PC-3 (cell line): ENCODE data around the gene HPCAL4. TPM values are rescaled to one million over a fixed set of nuclear protein-coding genes. Genes with fewer than 3 reads are reported as not detected.

Experiments
- ATAC-seq: fragments of 200-7000 bp; cut with Tn5 transposase; 2 replicates; pipeline ENCODE4 v1.9.1; 2020; ENCODE audit warnings: mild to moderate bottlenecking, moderate library complexity
- BruUV-seq: library from RNA; stranded (reverse); fragments of 400-500 nt; replicated peaks from 2 replicates; lab custom pipeline; 2021; lab: Mats Ljungman, UMichigan
- CTCF ChIA-PET: fragments of 300-600 bp; sonication (Branson Sonifier 250); formaldehyde crosslinking; loops from one replicate; lab custom pipeline; 2022; ENCODE audit warnings: antibody characterized with exemption; lab: Charles Lee
- POLR2A ChIA-PET: fragments of 300-600 bp; sonication (Branson Sonifier 250); formaldehyde crosslinking; loops from one replicate; lab custom pipeline; 2022; ENCODE audit warnings: antibody characterized with exemption; ENCODE audit not compliant: unreplicated experiment; lab: Charles Lee
- DNase-seq: peaks from one replicate; pipeline ENCODE4 v3.0.0-alpha.2; 2015
- H2AFZ ChIP-seq: fragments of 300-600 bp; sonication (generic); 2 replicates; pipeline ENCODE4 v1.6.0; 2016; ENCODE audit warnings: antibody characterized with exemption, low read length
- H3F3A ChIP-seq: fragments of 300-600 bp; sonication (generic); one replicate; pipeline ENCODE4 v1.6.0; 2017; ENCODE audit warnings: antibody characterized with exemption, low read length, control low read depth, mild to moderate bottlenecking; ENCODE audit not compliant: unreplicated experiment
- H3K27ac ChIP-seq: fragments of 300-600 bp; sonication (generic); 2 replicates; pipeline ENCODE4 v1.5.1; 2016; ENCODE audit warnings: mild to moderate bottlenecking, low read length
- H3K27me3 ChIP-seq: fragments of 300-600 bp; sonication (generic); 2 replicates; pipeline ENCODE4 v1.6.1; 2016; ENCODE audit warnings: low read length, mixed read lengths
- H3K36me3 ChIP-seq: fragments of 300-600 bp; sonication (generic); 2 replicates; pipeline ENCODE4 v1.6.1; 2016; ENCODE audit warnings: low read depth, mixed run types, low read length, mixed read lengths
- H3K4me1 ChIP-seq: fragments of 300-600 bp; sonication (generic); 2 replicates; pipeline ENCODE4 v1.5.1; 2016; ENCODE audit warnings: low read length; ENCODE audit not compliant: insufficient read depth
- H3K4me2 ChIP-seq: fragments of 300-600 bp; sonication (generic); 2 replicates; pipeline ENCODE4 v1.6.0; 2016; ENCODE audit warnings: low read length
- H3K4me3 ChIP-seq: fragments of 300-600 bp; sonication (generic); 2 replicates; pipeline ENCODE4 v1.5.1; 2016; ENCODE audit warnings: mild to moderate bottlenecking, low read length, mixed read lengths
- H3K79me2 ChIP-seq: fragments of 300-600 bp; sonication (generic); 2 replicates; pipeline ENCODE4 v1.6.1; 2017; ENCODE audit warnings: low read length, mixed read lengths
- H3K9ac ChIP-seq: fragments of 300-600 bp; sonication (generic); 2 replicates; pipeline ENCODE4 v1.6.0; 2016; ENCODE audit warnings: mild to moderate bottlenecking, low read length
- H3K9me2 ChIP-seq: fragments of 300-600 bp; sonication (generic); replicated peaks from 2 replicates; pipeline ENCODE4 v1.6.1; 2016; ENCODE audit warnings: mixed run types, low read length, mixed read lengths
- H3K9me3 ChIP-seq: fragments of 300-600 bp; sonication (generic); 2 replicates; pipeline ENCODE4 v1.6.1; 2016; ENCODE audit warnings: low read length, mixed read lengths
- H4K20me1 ChIP-seq: fragments of 300-600 bp; sonication (generic); 2 replicates; pipeline ENCODE4 v1.6.1; 2016; ENCODE audit warnings: low read length, mixed read lengths
- CTCF ChIP-seq: fragments of 300-600 bp; sonication (generic); conservative IDR thresholded peaks from 2 replicates; pipeline ENCODE4 v1.5.1; 2017; ENCODE audit warnings: antibody characterized with exemption, low read depth, mild to moderate bottlenecking, low read length
- EZH2 ChIP-seq: fragments of 300-600 bp; sonication (generic); IDR thresholded peaks from one replicate; pipeline ENCODE4 v1.6.1; 2017; ENCODE audit warnings: antibody characterized with exemption, mild to moderate bottlenecking, low read length; ENCODE audit not compliant: unreplicated experiment
- EZH2phosphoT487 ChIP-seq: fragments of 300-600 bp; sonication (generic); IDR thresholded peaks from 2 replicates; pipeline ENCODE4 v1.6.1; 2018; ENCODE audit warnings: mild to moderate bottlenecking, antibody characterized with exemption, low read length, borderline replicate concordance
- intact Hi-C: fragments of 100-400 bp; cut with micrococcal nuclease; formaldehyde crosslinking; loops from 2 replicates; pipeline ENCODE4 v1.9.0; 2023
- total RNA-seq: library from RNA; depleted of rRNA; stranded (reverse); fragments of >200 nt; gene quantifications from 2 replicates; pipeline ENCODE4 v1.2.3, GENCODE V29; 2014

The HPCAL4 gene
- total RNA-seq, 1 experiment from 2014 or later = 0.04 TPM

- ATAC-seq (no peak), DNase-seq (peak; percentile 24)
- ChIA-PET POLR2A (no interaction called here), CTCF (no interaction called here)
- no peak overlapping the region for H3K4me3 ChIP-seq
- no peaks in the 10 kb centered on the region for H4K20me1 ChIP-seq
- intact Hi-C loops = loop anchor here (10.0 kb wide), 1 partner anchor 634 kb away; no protein-coding TSS in a partner anchor
- H3K79me2 ChIP-seq = no peaks in the 10 kb centered on the region
- no peaks in the 10 kb centered on the region for H3K9me3 ChIP-seq
- no peak overlapping the region for H3K4me2 ChIP-seq
- H3K27ac ChIP-seq = no peak overlapping the region
- no peaks in the 10 kb centered on the region for H3K36me3 ChIP-seq
- H2AFZ ChIP-seq = no peak overlapping the region
- no TSS peak for BruUV-seq
- no peak for TF ChIP-seq EZH2phosphoT487
- TF ChIP-seq CTCF = peak; percentile 35; the same call in 1 of the 2 replicates
- H3K4me1 ChIP-seq = peaks cover 3% of the 10 kb centered on the region; the same call in 1 of the 2 replicates
- no peak overlapping the region for H3K9ac ChIP-seq
- H3K27me3 ChIP-seq = 0 out of 2 replicates have a peak, but pooled peaks cover 12% of the 10 kb centered on the region
- no peaks in the 10 kb centered on the region for H3F3A ChIP-seq
- no peaks in the 10 kb centered on the region for H3K9me2 ChIP-seq
Measured at GRCh38 chr1:39729030-39729429, 37.8 kb upstream of the HPCAL4 start.

- ChIA-PET CTCF (no interaction called here), POLR2A (no interaction called here)
- no peak overlapping the region for H3K27ac ChIP-seq
- H2AFZ ChIP-seq = no peak overlapping the region
- ATAC-seq (no peak), DNase-seq (no peak)
- no peaks in the 10 kb centered on the region for H3K9me2 ChIP-seq
- no peaks in the 10 kb centered on the region for H3K79me2 ChIP-seq
- no peak for TF ChIP-seq EZH2phosphoT487
- no peak for TF ChIP-seq CTCF
- TF ChIP-seq EZH2 = no peak
- no TSS peak for BruUV-seq
- no peaks in the 10 kb centered on the region for H3K9me3 ChIP-seq
- no peak overlapping the region for H3K9ac ChIP-seq
- H3K36me3 ChIP-seq = no peaks in the 10 kb centered on the region
- intact Hi-C loops = loop anchor here (10.0 kb wide), 1 partner anchor 633 kb away; no protein-coding TSS in a partner anchor
- H3F3A ChIP-seq = no peaks in the 10 kb centered on the region
- H3K4me3 ChIP-seq = no peak overlapping the region
- H4K20me1 ChIP-seq = no peaks in the 10 kb centered on the region
- H3K4me2 ChIP-seq = no peak overlapping the region
- 0 out of 2 replicates have a peak, but pooled peaks cover 12% of the 10 kb centered on the region for H3K27me3 ChIP-seq
- H3K4me1 ChIP-seq = peaks cover 3% of the 10 kb centered on the region; the same call in 1 of the 2 replicates
Measured at GRCh38 chr1:39727932-39728317, 36.7 kb upstream of the HPCAL4 start.

- Histone ChIP-seq H3F3A (no peaks in the 10 kb centered on the region), H3K27ac (no peak overlapping the region), H3K9me3 (no peaks in the 10 kb centered on the region), H3K79me2 (no peaks in the 10 kb centered on the region), H3K9ac (no peak overlapping the region), H3K27me3 (0 out of 2 replicates have a peak, but pooled peaks cover 12% of the 10 kb centered on the region), H3K4me2 (no peak overlapping the region), H3K4me3 (no peak overlapping the region), H2AFZ (no peak overlapping the region), H3K4me1 (peaks cover 7% of the 10 kb centered on the region; the same call in 1 of the 2 replicates), H3K9me2 (no peaks in the 10 kb centered on the region), H4K20me1 (no peaks in the 10 kb centered on the region), H3K36me3 (no peaks in the 10 kb centered on the region)
- intact Hi-C loops = loop anchor here (10.0 kb wide), 1 partner anchor 633 kb away; no protein-coding TSS in a partner anchor
- ChIA-PET POLR2A (no interaction called here), CTCF (no interaction called here)
- ATAC-seq (no peak), DNase-seq (no peak)
- TF ChIP-seq EZH2phosphoT487 = no peak
- no peak for TF ChIP-seq EZH2
- TF ChIP-seq CTCF = no peak
- BruUV-seq = no TSS peak
Measured at GRCh38 chr1:39727221-39727931, 36.1 kb upstream of the HPCAL4 start.
